Spleen (tissue), 7 donors: ENCODE data around the gene PCAT7.

Experiments used
- POLR2A ChIP-seq, 3 donors: fragments of 450-650 bp; IDR thresholded peaks; one replicate each; pipeline ENCODE4 v1.5.1; 2017; ENCODE audit warnings: antibody characterized with exemption in 3 of 3, mild to moderate bottlenecking in 1 of 3
- TF ChIP-seq, protein P1 (sequence below), 11 experiments: fragments of 200-600 bp in 7 of 11; fragments of 450-650 bp in 4 of 11; sonication (generic) in 4 of 11; IDR thresholded peaks in 8 of 11; conservative IDR thresholded peaks in 3 of 11; 1 replicate in 7 of 11; 2 replicates in 4 of 11; pipeline versions ENCODE4 v1.4.0 to v1.8.0; 2016 to 2021; ENCODE audit warnings: antibody characterized with exemption in 11 of 11, inconsistent platforms in 4 of 11, mild to moderate bottlenecking in 1 of 11
- donor health status: DM: no; HTN: no; CAD: no; lungs with moderate emphysema.
- donor health status: DM: no; HTN: no; CAD: no.
- donor health status: DM: no; HTN: no; CAD: no.

DNA sequence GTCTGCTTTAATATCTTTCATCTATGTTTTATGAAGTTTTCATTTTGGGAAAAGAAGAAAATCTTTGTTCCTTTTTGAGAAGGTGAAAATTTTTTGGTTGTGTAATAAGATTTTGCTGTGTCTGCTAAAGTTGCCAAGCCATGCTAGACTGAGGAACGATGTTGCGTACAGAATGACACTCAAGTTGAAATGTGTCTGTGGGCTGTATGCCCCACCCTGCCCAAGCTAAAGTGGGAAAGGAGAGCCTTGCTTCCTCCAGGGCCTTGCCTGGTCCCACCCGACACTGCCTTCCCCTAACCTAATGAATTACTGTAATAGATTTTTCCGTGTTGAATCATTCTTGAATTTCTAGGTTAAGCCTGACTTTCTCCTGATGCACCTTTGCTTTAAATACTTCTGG, 2.5 kb downstream of the PCAT7 start:
- TF ChIP-seq, protein P1, sequence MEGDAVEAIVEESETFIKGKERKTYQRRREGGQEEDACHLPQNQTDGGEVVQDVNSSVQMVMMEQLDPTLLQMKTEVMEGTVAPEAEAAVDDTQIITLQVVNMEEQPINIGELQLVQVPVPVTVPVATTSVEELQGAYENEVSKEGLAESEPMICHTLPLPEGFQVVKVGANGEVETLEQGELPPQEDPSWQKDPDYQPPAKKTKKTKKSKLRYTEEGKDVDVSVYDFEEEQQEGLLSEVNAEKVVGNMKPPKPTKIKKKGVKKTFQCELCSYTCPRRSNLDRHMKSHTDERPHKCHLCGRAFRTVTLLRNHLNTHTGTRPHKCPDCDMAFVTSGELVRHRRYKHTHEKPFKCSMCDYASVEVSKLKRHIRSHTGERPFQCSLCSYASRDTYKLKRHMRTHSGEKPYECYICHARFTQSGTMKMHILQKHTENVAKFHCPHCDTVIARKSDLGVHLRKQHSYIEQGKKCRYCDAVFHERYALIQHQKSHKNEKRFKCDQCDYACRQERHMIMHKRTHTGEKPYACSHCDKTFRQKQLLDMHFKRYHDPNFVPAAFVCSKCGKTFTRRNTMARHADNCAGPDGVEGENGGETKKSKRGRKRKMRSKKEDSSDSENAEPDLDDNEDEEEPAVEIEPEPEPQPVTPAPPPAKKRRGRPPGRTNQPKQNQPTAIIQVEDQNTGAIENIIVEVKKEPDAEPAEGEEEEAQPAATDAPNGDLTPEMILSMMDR (IDR thresholded peaks at IDR 0.05 in 8 of 11, conservative IDR thresholded peaks at IDR 0.05 in 3 of 11), result no peak
- TF ChIP-seq POLR2A (IDR thresholded peaks at IDR 0.05), result no peak
